ENCODE results near the gene CEP20. TPM values are rescaled to one million over a fixed set of nuclear protein-coding genes. Genes with fewer than 3 reads are reported as not detected.

Gene CEP20
- total RNA-seq, 4 donors from 2014 or later: 9.4 to 21.7 (median 20.8) TPM

- H3K27me3 ChIP-seq: no peaks in the 10 kb centered on the region
- DNase-seq: no peak
- peaks cover 0 to 9% (median 4%) of the 10 kb centered on the region in 4 donors for H3K4me1 ChIP-seq
- peaks cover 5 to 9% of the 10 kb centered on the region in 2 donors for H3K9me3 ChIP-seq
- no peaks in the 10 kb centered on the region for H3K36me3 ChIP-seq
- in situ Hi-C loops (cut with MboI; ENCODE audit: low pct_ligation_motif_present in 1 of 4, low pct_unique_long_range_greater_than_20kb in 1 of 4, low sequenced_read_pairs in 3 of 4): no loop called here
- intact Hi-C loops (cut with DNase I; ENCODE audit: low total_unique reads): no loop called here
- WGBS, 2 donors (ENCODE audit: low coverage in 1 of 2): 0 to 62% methylated on average over 2 to 6 of the region's 6 CpGs
- no peak for TF ChIP-seq EP300 (IDR thresholded peaks at IDR 0.05; ENCODE audit: low read depth)
- no peak for TF ChIP-seq POLR2A (IDR thresholded peaks at IDR 0.05)
- TF ChIP-seq CTCF (IDR thresholded peaks at IDR 0.05): no peak
- no peak for TF ChIP-seq POLR2AphosphoS5 (IDR thresholded peaks at IDR 0.05)
- H3K27ac ChIP-seq: no peak overlapping the region
- no peak overlapping the region for H3K4me3 ChIP-seq
Measured at GRCh38 chr16:15932939-15933338, 44.5 kb upstream of the CEP20 start.

- 80% methylated on average over 1 to 18 of the region's 18 CpGs for WGBS, 2 donors (ENCODE audit: low coverage in 1 of 2)
- no peak for TF ChIP-seq EP300 (IDR thresholded peaks at IDR 0.05; ENCODE audit: low read depth)
- TF ChIP-seq POLR2AphosphoS5 (IDR thresholded peaks at IDR 0.05): no peak
- TF ChIP-seq CTCF (IDR thresholded peaks at IDR 0.05): no peak
- TF ChIP-seq POLR2A (IDR thresholded peaks at IDR 0.05): no peak
- no peak overlapping the region for H3K4me3 ChIP-seq
- no peaks in the 10 kb centered on the region for H3K9me3 ChIP-seq
- H3K27me3 ChIP-seq: no peaks in the 10 kb centered on the region
- intact Hi-C loops (cut with DNase I; ENCODE audit: low total_unique reads): no loop called here
- no peak overlapping the region for H3K27ac ChIP-seq
- DNase-seq: peak; percentile 30
- H3K36me3 ChIP-seq: no peaks in the 10 kb centered on the region
- H3K4me1 ChIP-seq: peaks cover 0 to 9% (median 4%) of the 10 kb centered on the region in 4 donors
- in situ Hi-C loops (cut with MboI; ENCODE audit: low pct_ligation_motif_present in 1 of 4, low pct_unique_long_range_greater_than_20kb in 1 of 4, low sequenced_read_pairs in 3 of 4): no loop called here
Measured at GRCh38 chr16:15928261-15929104, 40.1 kb upstream of the CEP20 start.

- DNase-seq: no peak
- Histone ChIP-seq H3K27me3 (no peaks in the 10 kb centered on the region), H3K27ac (no peak overlapping the region), H3K4me1 (peaks cover 0 to 9% (median 4%) of the 10 kb centered on the region in 4 donors), H3K9me3 (no peaks in the 10 kb centered on the region), H3K36me3 (no peaks in the 10 kb centered on the region), H3K4me3 (no peak overlapping the region)
- intact Hi-C loops (cut with DNase I; ENCODE audit: low total_unique reads) (no loop called here), in situ Hi-C loops (cut with MboI; ENCODE audit: low pct_ligation_motif_present in 1 of 4, low pct_unique_long_range_greater_than_20kb in 1 of 4, low sequenced_read_pairs in 3 of 4) (no loop called here)
- WGBS, 2 donors (ENCODE audit: low coverage in 1 of 2): 77 to 94% methylated on average over 3 to 9 of the region's 9 CpGs
- TF ChIP-seq POLR2A (IDR thresholded peaks at IDR 0.05): no peak
Measured at GRCh38 chr16:15925631-15926030, 37.2 kb upstream of the CEP20 start.

GRCh38 chr16:15924996-15925395, 36.6 kb upstream of the CEP20 start:
- in situ Hi-C loops (cut with MboI; ENCODE audit: low pct_ligation_motif_present in 1 of 4, low pct_unique_long_range_greater_than_20kb in 1 of 4, low sequenced_read_pairs in 3 of 4): no loop called here
- DNase-seq: no peak
- Histone ChIP-seq H3K4me3 (no peak overlapping the region), H3K27ac (no peak overlapping the region), H3K9me3 (no peaks in the 10 kb centered on the region), H3K27me3 (no peaks in the 10 kb centered on the region), H3K36me3 (no peaks in the 10 kb centered on the region), H3K4me1 (peaks cover 0 to 9% (median 4%) of the 10 kb centered on the region in 4 donors)
- 92% methylated on average over 13 of the region's 13 CpGs; no CpG with 5 or more reads in 1 of the 2 donors for WGBS, 2 donors (ENCODE audit: low coverage in 1 of 2)
- intact Hi-C loops (cut with DNase I; ENCODE audit: low total_unique reads): no loop called here
- TF ChIP-seq EP300 (IDR thresholded peaks at IDR 0.05; ENCODE audit: low read depth): no peak
- TF ChIP-seq POLR2A (IDR thresholded peaks at IDR 0.05): no peak
- TF ChIP-seq CTCF (IDR thresholded peaks at IDR 0.05): no peak
- no peak for TF ChIP-seq POLR2AphosphoS5 (IDR thresholded peaks at IDR 0.05)

Measured in transverse colon (tissue), 4 donors.